Pulmonary artery endothelial cell (primary cell): ENCODE results near the gene FKBP11. TPM values are rescaled to one million over a fixed set of nuclear protein-coding genes. Genes with fewer than 3 reads are reported as not detected.
"Not testable (repeated sequence)": the region's sequence is repeated elsewhere in the genome, so short reads cannot be mapped to it uniquely, and the experiment has no call there.

ENCODE experiments used
- DNase-seq: peaks from one replicate; pipeline ENCODE4 v3.0.0-alpha.2; 2011; ENCODE audit warnings: low read depth, low spot score
- total RNA-seq: library from RNA; depleted of rRNA; stranded (reverse); fragments of >200 nt; gene quantifications from 2 replicates; pipeline ENCODE4 v1.2.3, GENCODE V29; 2014

Gene FKBP11
- total RNA-seq, 1 donor from 2014 or later = 20.6 TPM

DNA sequence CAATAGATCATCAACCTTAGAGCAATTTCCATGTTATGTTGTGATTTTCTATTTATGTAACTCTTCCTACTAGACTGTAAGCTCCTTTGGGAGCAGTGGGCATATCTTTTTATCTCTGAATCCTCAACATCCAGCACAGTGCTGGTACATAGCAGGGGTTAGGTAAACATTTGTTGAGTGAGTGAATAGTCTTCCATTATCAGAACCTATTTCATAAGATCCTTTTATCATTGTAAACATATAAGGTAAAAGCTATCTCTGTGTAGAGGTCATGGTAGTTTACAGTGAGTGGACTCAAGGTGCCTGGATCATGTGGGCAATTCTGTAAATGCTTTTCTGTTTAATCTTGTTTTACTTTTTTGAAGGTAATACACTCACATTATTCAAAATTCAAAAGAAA is 15.1 kb downstream of the FKBP11 start:
- DNase-seq = no peak

DNA sequence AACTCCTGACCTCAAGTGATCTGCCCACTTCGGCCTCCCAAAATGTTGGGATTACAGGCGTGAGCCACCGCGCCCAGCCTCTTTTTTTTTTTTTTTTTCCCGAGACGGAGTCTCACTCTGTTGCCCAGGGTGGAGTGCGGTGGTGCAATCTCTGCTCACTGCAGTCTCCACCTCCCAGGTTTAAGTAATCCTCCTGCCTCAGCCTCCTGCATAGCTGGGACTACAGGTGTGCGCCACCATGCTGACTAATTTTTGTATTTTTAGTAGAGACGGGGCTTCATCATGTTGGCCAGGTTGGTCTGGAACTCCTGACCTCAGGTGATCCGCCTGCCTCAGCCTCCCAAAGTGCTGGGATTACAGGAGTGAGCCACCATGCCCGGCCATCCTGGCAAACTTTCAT is 15.6 kb downstream of the FKBP11 start:
- not testable (repeated sequence) for DNase-seq

DNA sequence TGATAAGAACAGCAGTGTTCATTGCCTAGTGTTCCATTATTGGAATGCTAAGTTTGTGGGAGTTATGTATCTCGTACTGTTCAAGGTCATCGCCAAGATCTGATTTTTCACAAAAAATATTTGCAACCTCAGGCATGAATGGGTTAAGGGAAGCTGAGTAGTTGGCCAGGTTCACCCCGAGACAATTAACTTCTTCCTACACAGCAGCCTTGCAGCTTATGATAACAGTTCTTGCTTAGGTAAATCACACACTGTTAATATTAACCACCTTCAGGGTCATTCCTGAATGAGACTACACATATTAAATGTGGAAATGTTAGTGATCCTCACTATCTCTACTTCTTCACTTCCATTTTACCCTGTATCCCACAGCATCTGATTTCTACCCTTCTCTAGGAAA is 18.0 kb downstream of the FKBP11 start:
- DNase-seq = no peak

DNA sequence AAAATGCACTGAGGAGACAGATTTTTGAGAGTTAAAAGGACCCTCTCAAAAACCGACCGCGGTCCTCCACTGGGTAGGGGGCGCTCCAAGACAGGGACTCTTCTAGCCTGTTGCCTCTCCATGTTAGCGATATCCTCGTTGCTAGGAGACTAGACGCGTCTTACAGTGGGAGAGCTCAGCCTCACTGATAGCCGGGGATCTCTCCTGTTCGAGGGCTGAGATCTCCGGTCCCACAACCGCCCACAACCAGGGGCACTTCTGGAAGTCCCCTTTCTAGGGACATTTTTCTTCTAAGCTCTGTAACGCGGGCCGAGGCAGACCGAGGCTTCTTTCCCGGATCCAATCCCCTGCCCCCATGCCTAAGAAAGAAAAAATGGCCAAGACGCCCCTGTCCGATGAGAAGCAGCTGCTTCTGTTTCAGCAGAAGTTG is 21.3 kb downstream of the FKBP11 start:
- DNase-seq = peak; percentile 63

- no peak for DNase-seq
Measured at GRCh38 chr12:48903363-48903981, 21.8 kb downstream of the FKBP11 start.

DNA sequence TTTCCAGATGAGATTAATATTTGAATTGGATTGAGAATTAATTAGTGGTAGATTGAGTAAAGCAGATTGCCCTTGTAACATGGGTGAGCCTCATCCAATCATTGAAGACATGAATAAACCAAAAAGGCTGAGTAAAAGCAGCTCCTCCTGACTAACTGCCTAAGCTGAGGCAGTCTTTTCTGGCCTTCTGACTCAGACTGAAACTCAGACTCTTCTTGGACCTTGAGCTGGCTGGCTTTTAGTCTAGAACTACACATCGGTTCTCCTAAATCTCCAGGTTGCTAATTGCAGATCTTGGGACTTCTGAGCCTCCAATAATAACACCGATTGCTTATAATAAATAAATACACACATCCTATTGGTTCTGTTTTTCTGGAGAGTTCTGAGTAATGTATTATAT is 24.0 kb downstream of the FKBP11 start:
- DNase-seq = no peak

DNA sequence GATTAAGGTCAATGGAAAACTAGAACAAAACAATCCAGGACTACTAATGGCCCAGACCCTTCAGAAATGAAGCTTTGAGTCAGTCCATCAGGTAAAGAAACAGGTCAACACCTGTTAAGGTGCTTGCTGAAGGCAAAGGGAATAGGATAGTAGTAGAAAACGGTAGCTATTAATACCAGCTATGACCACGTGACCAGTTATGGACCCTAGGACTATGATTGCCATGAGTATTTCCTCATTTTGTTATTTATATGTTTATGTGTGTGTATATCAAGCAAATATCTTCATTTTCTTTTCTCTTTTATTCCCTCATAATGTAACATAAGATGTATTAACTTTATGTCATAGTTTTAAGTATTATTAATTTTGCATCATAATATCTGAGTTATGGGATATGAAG is 25.6 kb downstream of the FKBP11 start:
- DNase-seq = no peak

- DNase-seq = no peak
Measured at GRCh38 chr12:48894271-48894670, 31.0 kb downstream of the FKBP11 start.

DNA sequence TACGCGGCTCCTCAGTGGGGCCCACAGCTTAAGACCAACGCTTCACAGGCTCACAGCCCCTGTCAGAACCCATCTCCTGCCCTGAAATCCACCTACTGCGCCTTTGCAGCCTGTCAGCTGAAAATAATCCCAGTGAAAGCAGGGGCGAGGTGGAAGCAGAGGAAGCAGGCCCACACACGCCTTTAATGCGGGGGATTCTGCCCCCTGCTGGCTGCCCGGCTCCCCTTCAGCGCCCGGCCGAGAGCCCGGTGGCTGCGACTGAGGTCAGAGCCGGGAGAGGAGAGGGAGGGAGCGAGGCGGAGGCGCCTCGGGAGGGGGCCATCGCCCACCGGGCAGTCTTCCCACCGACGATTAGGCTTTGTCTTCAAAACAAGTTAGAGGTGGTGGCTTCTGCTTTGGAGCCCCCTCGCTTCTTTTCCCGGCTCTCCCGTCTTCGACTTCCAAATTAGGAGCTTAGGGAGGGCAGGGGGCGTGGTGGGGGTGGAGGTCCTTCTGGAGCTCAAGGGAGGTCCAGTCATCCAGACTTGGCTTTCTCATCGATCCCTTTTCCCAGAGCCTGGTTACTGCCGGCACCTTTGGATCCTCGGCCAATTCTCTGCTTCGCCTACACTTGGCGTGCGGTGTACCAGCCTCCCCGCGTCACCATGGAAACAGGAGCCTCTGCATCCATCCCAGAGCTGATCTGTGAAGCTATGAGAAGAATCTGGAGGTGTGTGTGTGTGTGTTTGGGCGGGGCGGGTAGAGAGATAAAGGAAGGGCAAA is 34.5 kb downstream of the FKBP11 start:
- DNase-seq = peak; percentile 46

GRCh38 chr12:48889679-48890078 is 35.6 kb downstream of the FKBP11 start:
- no peak for DNase-seq

GRCh38 chr12:48883305-48884161 is 41.8 kb downstream of the FKBP11 start:
- DNase-seq = peak; percentile 56

GRCh38 chr12:48882972-48883304 is 42.4 kb downstream of the FKBP11 start:
- no peak for DNase-seq

DNA sequence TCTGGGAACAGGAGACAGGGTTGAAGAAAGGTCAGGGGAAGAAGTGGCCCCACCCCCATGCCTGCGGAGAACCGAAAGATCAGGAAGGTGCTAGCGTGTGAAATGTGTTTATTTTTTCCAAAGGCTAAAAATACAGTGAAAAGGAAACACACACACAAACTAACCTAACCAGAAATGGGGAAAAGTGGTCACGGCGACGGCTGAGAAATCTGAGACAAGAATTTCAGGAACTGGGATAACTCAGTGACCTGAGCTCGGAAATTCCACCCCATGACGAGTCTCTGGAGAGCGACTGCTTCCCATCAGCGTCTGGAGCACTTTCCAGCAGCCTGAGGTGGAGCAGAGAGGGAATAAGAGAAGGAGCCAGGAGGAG is 43.0 kb downstream of the FKBP11 start:
- DNase-seq = peak; percentile 73

GRCh38 chr12:48881686-48882314 is 43.5 kb downstream of the FKBP11 start:
- DNase-seq = no peak

DNA sequence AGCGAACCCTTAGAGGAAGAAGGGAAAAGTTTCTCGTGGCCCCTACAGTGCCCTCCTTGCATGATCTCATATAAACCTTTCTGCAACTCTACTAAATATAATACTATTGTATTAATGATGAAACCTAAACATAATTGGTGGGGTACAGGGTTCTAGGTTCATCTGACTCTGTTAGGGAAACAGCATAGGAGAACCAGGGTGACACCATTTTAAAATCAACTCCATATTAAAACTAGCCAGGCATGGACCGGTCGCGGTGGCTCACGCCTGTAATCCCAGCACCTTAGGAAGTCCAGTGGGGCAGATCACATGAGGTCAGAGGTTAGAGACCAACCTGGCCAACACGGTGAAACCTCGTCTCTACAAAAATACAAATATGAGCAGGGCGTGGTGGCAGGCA is 44.6 kb downstream of the FKBP11 start:
- DNase-seq = no peak

DNA sequence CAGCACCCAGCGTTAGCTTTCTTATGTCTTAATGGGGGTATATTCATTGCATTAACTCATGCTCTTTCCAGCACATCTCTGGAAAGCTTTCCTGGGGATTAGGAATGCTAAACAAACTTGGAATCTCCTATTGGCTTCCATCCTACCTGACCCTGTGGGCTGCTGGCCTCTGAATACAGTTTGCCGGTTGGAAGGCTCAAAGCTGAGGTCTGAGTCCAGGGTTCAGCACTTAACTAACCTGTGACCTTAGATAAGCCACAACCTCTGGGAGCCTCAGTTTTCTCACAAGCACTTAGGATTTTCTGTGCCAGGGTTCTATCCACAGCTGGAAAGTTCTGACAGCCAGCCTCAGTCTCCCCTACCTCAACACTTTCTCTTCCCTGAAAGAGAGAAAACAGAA is 46.7 kb downstream of the FKBP11 start:
- no peak for DNase-seq

DNA sequence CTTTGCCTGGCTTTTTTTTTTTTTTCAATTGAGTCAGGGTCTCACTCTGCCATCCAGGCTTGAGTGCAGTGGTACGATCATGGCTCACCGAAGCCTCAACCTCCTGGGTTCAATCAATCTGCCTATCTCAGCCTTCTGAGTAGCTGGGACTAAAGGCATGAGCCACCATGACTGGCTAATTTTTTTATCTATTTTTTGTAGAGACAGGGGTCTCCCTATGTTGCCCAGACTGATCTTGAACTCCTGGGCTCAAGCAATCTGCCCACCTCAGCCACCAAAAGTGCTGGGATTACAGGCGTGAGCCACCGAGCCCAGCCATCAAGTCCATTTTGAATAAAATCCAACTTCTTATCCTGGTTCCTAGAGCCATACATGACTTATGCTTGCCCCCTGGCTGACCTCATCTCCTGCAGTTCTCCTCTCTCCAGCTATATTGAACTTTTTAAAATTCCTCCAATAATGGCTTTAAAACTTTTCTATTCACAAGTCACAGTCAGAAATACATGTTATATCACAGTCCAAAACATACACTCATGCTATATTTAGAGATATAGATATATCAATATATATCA is 49.3 kb downstream of the FKBP11 start:
- DNase-seq = no peak

- not testable (repeated sequence) for DNase-seq
Measured at GRCh38 chr12:48873534-48873933, 51.8 kb downstream of the FKBP11 start.

DNA sequence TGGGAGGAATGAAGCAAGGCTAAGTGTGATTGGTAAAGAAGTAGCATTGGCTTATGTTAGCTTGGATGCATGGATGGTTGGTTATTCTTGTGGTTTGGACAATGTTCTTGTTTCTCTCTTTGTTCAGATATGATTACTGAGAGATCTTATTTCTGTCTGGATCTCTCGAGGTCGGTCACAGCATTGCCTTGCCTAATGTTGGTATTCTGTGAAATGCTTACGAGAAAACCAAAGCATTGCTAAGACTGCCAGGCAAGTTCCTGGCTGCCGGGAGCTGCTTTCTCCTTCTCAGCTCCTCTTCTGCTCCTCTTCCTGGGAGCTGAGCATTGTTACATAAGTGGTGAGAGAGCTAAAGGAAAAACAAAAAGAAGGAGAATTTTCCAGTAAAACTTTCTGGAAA is 52.2 kb downstream of the FKBP11 start:
- no peak for DNase-seq
